ENCODE results near the gene SLC9A7. TPM values are rescaled to one million over a fixed set of nuclear protein-coding genes. Genes with fewer than 3 reads are reported as not detected.

SLC9A7 gene
- total RNA-seq, 2 experiments from 2014 or later = 20.6 to 22.6 TPM

GRCh38 chrX:46710927-46711623, 47.8 kb downstream of the SLC9A7 start:
- ChIA-PET CTCF (no interaction called here), POLR2A (no interaction called here)

GRCh38 chrX:46710425-46710824, 48.5 kb downstream of the SLC9A7 start:
- ChIA-PET CTCF (no interaction called here), POLR2A (no interaction called here)

GRCh38 chrX:46707274-46707965, 51.5 kb downstream of the SLC9A7 start:
- CTCF ChIA-PET = no interaction called here
- POLR2A ChIA-PET = no interaction called here

- CTCF ChIA-PET = no interaction called here
- POLR2A ChIA-PET = no interaction called here
These were observed 54.0 kb downstream of the SLC9A7 start for GRCh38 chrX:46704767-46705386.

GRCh38 chrX:46703980-46704379, 54.9 kb downstream of the SLC9A7 start:
- POLR2A ChIA-PET = no interaction called here
- CTCF ChIA-PET = no interaction called here

- POLR2A ChIA-PET = no interaction called here
- CTCF ChIA-PET = no interaction called here
These were observed 60.2 kb downstream of the SLC9A7 start for GRCh38 chrX:46698691-46699090.

GRCh38 chrX:46695491-46695890, 63.4 kb downstream of the SLC9A7 start:
- POLR2A ChIA-PET = no interaction called here
- CTCF ChIA-PET = no interaction called here

GRCh38 chrX:46694549-46694948, 64.4 kb downstream of the SLC9A7 start:
- CTCF ChIA-PET = no interaction called here
- POLR2A ChIA-PET = no interaction called here

- ChIA-PET POLR2A (no interaction called here), CTCF (no interaction called here)
These were observed 65.8 kb downstream of the SLC9A7 start for GRCh38 chrX:46693149-46693548.

GRCh38 chrX:46690818-46691217, 68.1 kb downstream of the SLC9A7 start:
- CTCF ChIA-PET = no interaction called here

GRCh38 chrX:46687619-46688018, 71.3 kb downstream of the SLC9A7 start:
- CTCF ChIA-PET = no interaction called here
- POLR2A ChIA-PET = no interaction called here

More at GRCh38 chrX:46690818-46691217, 68.1 kb downstream of the SLC9A7 start:
- POLR2A ChIA-PET = no interaction called here

GRCh38 chrX:46686003-46686645, 72.8 kb downstream of the SLC9A7 start:
- POLR2A ChIA-PET = no interaction called here
- CTCF ChIA-PET = no interaction called here

GRCh38 chrX:46683048-46683447, 75.9 kb downstream of the SLC9A7 start:
- POLR2A ChIA-PET = no interaction called here
- CTCF ChIA-PET = no interaction called here

- CTCF ChIA-PET = no interaction called here
- POLR2A ChIA-PET = no interaction called here
These were observed 77.1 kb downstream of the SLC9A7 start for GRCh38 chrX:46681849-46682248.

GRCh38 chrX:46678232-46678631, 80.7 kb downstream of the SLC9A7 start:
- CTCF ChIA-PET = interaction anchor here (0.6 kb wide), 1 partner anchor 108 kb away, joined by 3 read pairs; no protein-coding TSS in a partner anchor

GRCh38 chrX:46676399-46677356, 82.2 kb downstream of the SLC9A7 start:
- POLR2A ChIA-PET = no interaction called here

More at GRCh38 chrX:46678232-46678631, 80.7 kb downstream of the SLC9A7 start:
- POLR2A ChIA-PET = no interaction called here

GRCh38 chrX:46673620-46674359, 85.1 kb downstream of the SLC9A7 start:
- CTCF ChIA-PET = no interaction called here
- POLR2A ChIA-PET = no interaction called here

More at GRCh38 chrX:46676399-46677356, 82.2 kb downstream of the SLC9A7 start:
- CTCF ChIA-PET = no interaction called here

- POLR2A ChIA-PET = no interaction called here
- CTCF ChIA-PET = no interaction called here
These were observed 88.6 kb downstream of the SLC9A7 start for GRCh38 chrX:46670316-46670715.

GRCh38 chrX:46666831-46667230, 92.1 kb downstream of the SLC9A7 start:
- POLR2A ChIA-PET = no interaction called here
- CTCF ChIA-PET = no interaction called here

Measured in activated CD8-positive, alpha-beta memory T cell treated with anti-CD3 and anti-CD28 coated beads for 36 hours (primary cell).